IPS-18a (cell line): ENCODE data around the gene PEAR1.

Source experiments
- H3K27ac ChIP-seq: one replicate; pipeline ENCODE4 v1.5.1; 2013; ENCODE audit warnings: low read length
- H3K27me3 ChIP-seq: one replicate; pipeline ENCODE4 v1.6.1; 2013; ENCODE audit warnings: mild to moderate bottlenecking, low read length; ENCODE audit not compliant: control insufficient read depth, insufficient read depth
- H3K36me3 ChIP-seq: one replicate; pipeline ENCODE4 v1.6.1; 2013; ENCODE audit warnings: low read depth, low read length; ENCODE audit not compliant: control insufficient read depth
- H3K4me1 ChIP-seq: one replicate; pipeline ENCODE4 v1.6.1; 2013; ENCODE audit warnings: low read depth, low read length; ENCODE audit not compliant: control insufficient read depth
- H3K4me3 ChIP-seq: one replicate; pipeline ENCODE4 v1.5.1; 2013; ENCODE audit warnings: low read length
- H3K9ac ChIP-seq: one replicate; pipeline ENCODE4 v1.6.1; 2013; ENCODE audit warnings: mild to moderate bottlenecking, low read length, moderate library complexity
- H3K9me3 ChIP-seq: one replicate; pipeline ENCODE4 v1.6.1; 2013; ENCODE audit warnings: low read depth, low read length; ENCODE audit not compliant: control insufficient read depth

PEAR1 gene

DNA sequence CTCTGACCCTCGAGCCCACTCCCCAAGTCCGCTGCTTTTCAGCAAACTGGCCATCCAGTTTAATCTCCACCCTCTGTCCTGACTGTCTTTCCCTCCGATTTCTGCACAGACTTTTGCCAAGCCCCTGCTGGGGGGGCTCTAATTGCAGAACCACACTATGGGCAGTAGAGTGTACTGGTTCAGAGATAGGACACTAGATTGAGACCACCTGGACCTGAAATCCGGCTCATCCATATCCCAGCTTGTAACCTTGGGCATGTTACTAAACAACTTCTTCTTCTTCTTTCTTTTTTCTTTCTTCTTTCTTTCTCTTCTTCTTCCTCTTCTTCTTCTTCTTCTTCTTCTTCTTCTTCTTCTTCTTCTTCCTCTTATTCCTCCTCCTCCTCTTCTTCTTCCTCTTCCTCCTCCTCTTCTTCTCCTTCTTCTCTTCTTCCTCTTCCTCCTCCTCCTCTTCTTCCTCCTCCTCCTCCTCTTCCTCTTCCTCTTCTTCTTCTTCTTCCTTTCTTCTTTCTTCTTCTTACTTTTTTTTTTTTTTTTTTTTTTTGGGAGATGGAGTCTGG lies 34.6 kb downstream of the PEAR1 start:
- H3K9ac ChIP-seq: no peak overlapping the region
- no peak overlapping the region for H3K27ac ChIP-seq
- peaks cover 4% of the 10 kb centered on the region for H3K4me1 ChIP-seq
- peaks cover 65% of the 10 kb centered on the region for H3K27me3 ChIP-seq
- no peak overlapping the region for H3K4me3 ChIP-seq
- H3K9me3 ChIP-seq: no peaks in the 10 kb centered on the region
- H3K36me3 ChIP-seq: no peaks in the 10 kb centered on the region

DNA sequence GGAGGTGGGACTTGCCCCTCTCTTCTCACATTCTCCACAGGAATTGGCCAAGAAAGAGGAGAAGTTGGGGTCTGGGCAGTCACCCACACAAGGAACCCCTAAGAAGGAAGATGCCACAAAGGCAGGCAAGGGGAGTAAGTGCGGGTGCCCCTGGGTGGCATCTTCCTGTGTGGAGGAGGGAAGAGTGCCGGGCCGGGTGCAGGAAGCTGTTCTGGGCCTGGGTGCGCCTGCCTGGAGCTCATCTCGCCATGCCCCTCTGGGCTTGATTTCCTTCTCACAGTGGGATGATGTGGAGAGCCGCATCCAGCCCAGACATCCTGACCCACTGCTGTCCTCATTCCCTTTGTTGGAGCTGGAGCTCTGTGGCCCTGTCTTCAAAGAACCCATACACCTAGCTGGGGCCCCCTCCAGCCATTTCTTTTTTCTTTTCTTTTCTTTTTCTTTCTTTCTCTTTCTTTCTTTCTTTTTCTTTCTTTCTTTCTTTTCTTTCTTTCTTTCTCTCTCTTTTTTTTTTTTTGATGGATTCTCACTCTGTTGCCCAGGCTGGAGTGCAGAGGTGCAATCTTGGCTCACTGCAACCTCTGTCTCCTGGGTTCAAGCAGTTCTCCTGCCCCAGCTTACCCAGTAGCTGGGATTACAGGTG lies 36.2 kb downstream of the PEAR1 start:
- no peak overlapping the region for H3K4me3 ChIP-seq
- no peak overlapping the region for H3K27ac ChIP-seq
- H3K9me3 ChIP-seq: no peaks in the 10 kb centered on the region
- H3K9ac ChIP-seq: no peak overlapping the region
- peaks cover 49% of the 10 kb centered on the region for H3K27me3 ChIP-seq
- H3K36me3 ChIP-seq: no peaks in the 10 kb centered on the region
- peaks cover 5% of the 10 kb centered on the region for H3K4me1 ChIP-seq

DNA sequence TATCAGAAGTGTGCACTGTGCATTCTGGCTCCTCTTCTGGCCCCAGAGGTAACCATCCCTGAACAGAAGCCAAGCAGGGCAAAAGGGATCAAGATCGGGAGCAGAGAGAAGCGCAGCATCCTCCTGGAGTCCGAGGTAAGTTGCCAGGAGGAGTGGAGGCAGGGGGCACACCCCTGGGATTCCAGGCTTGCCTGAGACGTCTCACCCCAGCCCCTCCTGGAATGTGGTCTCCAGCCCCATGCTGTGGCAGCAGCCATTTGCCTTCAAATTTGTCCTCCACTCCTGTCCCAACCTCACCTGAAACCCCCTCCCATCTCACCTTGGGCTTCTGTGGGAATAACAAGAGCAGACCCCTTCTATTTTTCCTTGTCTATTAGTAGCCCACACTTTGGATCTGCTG lies 37.0 kb downstream of the PEAR1 start:
- no peaks in the 10 kb centered on the region for H3K36me3 ChIP-seq

DNA sequence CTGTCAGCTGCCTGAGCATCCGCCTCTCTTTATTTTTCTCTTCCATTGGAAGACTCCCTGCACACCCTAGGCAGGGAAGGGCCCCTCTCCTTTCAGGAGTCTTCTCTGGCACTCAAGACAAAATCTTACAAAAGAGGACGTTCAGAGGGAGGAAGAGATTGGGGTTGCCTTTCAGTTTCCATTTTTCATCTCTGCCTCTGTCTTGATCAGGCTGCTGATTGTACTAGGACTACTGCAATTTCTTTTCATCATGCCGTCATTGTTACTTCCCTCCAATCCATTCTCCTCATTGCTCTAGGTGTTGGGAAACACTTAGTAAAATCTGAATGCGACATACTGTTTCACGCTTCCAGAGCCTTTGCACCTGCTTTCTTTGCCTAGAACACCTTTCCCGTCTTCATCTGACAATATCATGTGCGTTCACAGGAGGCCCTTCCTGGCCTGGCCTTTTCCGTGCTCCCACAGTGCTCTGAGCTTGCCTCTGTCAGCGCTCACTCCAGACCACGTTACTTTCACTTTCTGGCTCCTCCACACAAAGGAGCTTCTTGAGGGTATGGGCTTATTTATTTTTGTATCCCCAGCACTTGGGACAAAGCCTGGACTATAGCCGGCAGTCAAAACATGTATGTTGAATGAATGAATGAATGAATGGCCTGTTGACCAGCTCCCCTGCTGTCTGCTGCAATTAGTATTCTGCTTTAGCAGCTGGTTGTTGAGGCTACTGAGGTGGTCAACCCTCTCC lies 37.9 kb downstream of the PEAR1 start:
- Histone ChIP-seq H3K27ac (no peak overlapping the region), H3K9ac (no peak overlapping the region), H3K9me3 (no peaks in the 10 kb centered on the region), H3K4me3 (no peak overlapping the region), H3K4me1 (peaks cover 5% of the 10 kb centered on the region), H3K36me3 (no peaks in the 10 kb centered on the region), H3K27me3 (peaks cover 32% of the 10 kb centered on the region)

More for the DNA sequence above, 37.0 kb downstream of the PEAR1 start:
- H3K9me3 ChIP-seq: no peaks in the 10 kb centered on the region
- H3K9ac ChIP-seq: no peak overlapping the region
- no peak overlapping the region for H3K4me3 ChIP-seq
- peaks cover 41% of the 10 kb centered on the region for H3K27me3 ChIP-seq
- peaks cover 5% of the 10 kb centered on the region for H3K4me1 ChIP-seq
- no peak overlapping the region for H3K27ac ChIP-seq

DNA sequence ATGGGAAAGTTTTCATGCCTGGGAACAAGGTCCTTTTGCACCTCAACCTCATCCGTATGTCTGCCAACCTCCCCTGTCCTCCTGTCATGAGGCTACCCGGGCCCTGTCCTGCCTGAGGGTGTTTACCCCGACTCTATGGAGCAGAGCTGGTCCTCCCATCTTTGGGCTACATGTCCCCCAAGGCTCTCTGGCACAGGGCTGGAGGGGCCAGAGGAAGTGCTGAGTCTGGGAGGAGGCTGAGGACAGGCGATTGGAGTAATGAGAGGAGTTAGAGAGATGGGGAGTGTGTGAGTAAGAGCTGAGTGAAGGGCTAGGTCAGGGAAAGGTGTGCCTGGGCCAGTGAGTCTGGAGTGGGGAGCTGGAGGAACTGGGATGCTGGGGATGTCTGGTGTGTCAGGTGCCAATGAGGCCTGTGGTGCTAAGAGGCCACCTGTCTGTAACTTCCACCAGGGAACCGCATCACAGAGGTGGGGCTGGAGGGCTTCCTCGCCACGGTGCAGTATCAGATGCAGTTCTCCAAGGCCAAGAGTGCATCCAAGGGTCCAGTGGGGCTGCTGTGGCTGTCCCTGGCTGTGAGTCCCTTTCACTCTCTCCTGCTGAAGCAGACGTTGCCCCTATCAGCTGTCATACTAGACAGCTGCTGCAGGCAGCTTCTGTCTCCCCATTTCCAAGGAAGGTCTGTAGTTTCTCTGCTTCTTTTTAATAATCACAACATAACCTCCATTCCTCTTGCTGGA lies 38.6 kb downstream of the PEAR1 start:
- Histone ChIP-seq H3K9me3 (no peaks in the 10 kb centered on the region), H3K4me1 (peaks cover 5% of the 10 kb centered on the region), H3K27me3 (peaks cover 25% of the 10 kb centered on the region), H3K27ac (no peak overlapping the region), H3K9ac (no peak overlapping the region), H3K4me3 (no peak overlapping the region), H3K36me3 (peaks cover 6% of the 10 kb centered on the region)

DNA sequence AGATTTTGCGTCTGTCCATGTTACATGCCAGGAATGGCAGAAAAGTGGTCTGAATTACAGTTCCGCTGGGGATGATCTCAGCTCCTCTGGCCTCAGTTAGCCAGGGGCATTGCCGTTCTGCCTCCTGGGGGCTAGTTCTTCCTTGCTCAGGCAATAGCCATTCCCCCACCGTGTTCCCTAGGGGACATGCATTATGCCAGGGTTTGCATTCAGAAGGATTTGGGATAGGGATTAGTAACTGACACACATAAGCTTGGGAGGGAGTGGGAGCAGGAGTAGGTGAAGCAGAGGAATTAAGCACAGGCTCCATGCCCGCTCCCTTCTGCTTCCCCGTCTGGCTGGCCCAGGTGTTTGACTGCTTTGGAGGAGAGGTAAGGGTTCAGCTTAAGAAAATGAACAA lies 39.6 kb downstream of the PEAR1 start:
- no peak overlapping the region for H3K4me3 ChIP-seq
- peaks cover 12% of the 10 kb centered on the region for H3K36me3 ChIP-seq
- peaks cover 5% of the 10 kb centered on the region for H3K4me1 ChIP-seq
- H3K9ac ChIP-seq: no peak overlapping the region
- no peaks in the 10 kb centered on the region for H3K9me3 ChIP-seq
- peaks cover 15% of the 10 kb centered on the region for H3K27me3 ChIP-seq
- no peak overlapping the region for H3K27ac ChIP-seq

DNA sequence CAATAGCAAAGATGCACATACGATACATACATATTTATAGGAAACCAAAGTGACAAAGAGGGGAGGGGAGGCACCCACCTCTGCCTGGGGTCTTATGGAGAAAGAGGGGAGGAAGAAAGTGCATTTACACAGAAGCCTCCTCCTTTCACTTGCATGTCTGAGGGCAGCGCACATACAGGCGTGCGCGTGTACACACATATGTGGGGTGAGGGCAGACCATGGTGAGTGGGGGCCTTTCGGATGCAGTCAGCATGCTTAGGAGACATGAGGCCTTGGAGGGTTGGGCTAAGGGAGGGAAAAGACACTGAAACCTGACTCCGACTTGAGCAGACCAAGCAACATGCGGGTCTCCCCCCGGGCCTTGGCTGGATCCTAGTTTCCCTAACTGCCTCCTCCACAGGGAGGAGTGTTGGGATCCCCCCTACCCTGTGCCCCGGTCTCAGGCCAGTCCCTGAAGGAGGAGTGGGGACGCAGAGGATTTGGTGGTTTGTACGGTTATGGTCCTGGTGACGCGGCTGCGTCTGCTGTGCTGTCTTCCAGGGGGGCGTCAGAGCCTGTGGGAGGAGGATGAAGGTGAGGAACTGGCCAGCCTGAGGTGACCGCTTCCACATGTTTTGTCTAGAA lies 42.1 kb downstream of the PEAR1 start:
- H3K9ac ChIP-seq: no peak overlapping the region
- H3K36me3 ChIP-seq: peaks cover 33% of the 10 kb centered on the region
- H3K27ac ChIP-seq: no peak overlapping the region
- H3K27me3 ChIP-seq: no peaks in the 10 kb centered on the region
- no peaks in the 10 kb centered on the region for H3K9me3 ChIP-seq
- H3K4me3 ChIP-seq: no peak overlapping the region
- H3K4me1 ChIP-seq: peaks cover 5% of the 10 kb centered on the region

DNA sequence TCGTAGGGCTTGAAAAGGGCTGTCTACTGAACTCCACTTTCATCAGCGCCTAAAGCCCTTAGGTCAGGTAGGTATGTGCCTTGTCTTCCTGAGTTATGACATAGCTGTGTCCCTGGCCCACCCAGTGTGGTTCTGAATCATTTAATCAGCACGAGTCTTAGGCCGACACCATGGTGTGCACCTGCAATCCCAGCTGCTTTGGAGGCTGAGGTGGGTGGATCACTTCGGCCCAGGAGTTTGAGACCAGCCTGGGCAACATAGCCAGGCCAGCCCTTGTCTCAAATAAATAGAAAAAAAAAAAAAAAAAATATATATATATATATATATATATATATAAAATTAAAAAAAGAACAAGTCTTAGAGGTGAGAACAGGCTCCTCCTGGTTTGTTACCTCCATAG lies 42.7 kb downstream of the PEAR1 start:
- Histone ChIP-seq H3K27ac (no peak overlapping the region), H3K36me3 (peaks cover 38% of the 10 kb centered on the region), H3K9ac (no peak overlapping the region)

DNA sequence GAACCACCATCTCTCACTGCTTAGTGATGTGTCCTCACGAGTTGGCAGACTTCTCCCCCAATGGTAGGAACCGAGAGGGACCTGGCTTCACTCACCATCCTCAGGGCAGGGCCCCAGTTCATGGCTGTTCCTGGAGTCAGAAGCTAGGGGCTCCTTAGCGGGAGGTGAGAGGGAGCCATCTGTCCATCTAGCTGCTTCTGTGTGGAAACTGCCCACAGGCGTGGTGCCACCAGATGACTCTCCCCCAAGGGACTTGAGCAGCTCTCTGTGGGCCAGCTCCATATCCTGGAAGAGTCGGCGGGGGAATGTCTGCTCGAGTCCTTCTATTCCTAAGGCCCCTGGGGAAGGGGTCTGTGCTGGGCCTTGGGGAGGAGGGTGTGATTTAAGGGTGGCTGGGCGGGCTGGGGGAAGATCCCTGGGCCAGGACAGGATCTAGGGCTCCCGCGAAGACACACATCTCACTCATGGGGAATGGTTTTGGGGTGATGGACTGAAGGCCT lies 43.3 kb downstream of the PEAR1 start:
- Histone ChIP-seq H3K9me3 (no peaks in the 10 kb centered on the region), H3K36me3 (peaks cover 43% of the 10 kb centered on the region), H3K9ac (no peak overlapping the region), H3K27ac (no peak overlapping the region), H3K4me1 (peaks cover 5% of the 10 kb centered on the region), H3K4me3 (no peak overlapping the region), H3K27me3 (no peaks in the 10 kb centered on the region)

More for the DNA sequence above, 42.7 kb downstream of the PEAR1 start:
- peaks cover 5% of the 10 kb centered on the region for H3K4me1 ChIP-seq
- H3K27me3 ChIP-seq: no peaks in the 10 kb centered on the region
- no peak overlapping the region for H3K4me3 ChIP-seq
- H3K9me3 ChIP-seq: no peaks in the 10 kb centered on the region

DNA sequence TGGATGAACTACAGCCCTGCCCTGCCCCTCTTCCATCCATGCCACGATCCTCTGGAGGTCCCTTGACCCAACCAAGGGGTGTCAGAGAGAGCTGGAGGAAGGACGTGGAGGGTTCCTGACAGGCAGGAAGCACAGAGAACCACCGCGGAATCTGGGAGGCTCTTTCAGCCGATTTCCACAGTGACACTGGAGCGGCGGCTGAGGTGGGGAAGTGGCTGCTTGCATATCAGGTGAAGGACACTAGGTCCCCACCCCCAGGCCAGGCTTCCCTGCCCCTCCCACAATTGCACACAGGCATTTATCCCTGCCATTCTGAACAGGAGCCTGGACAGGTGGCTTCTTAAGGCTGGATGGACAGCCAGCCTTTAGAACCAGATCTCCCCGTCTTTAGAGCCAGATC lies 44.4 kb downstream of the PEAR1 start:
- no peak overlapping the region for H3K27ac ChIP-seq
- no peaks in the 10 kb centered on the region for H3K9me3 ChIP-seq
- H3K27me3 ChIP-seq: no peaks in the 10 kb centered on the region
- H3K4me3 ChIP-seq: no peak overlapping the region
- H3K4me1 ChIP-seq: peaks cover 3% of the 10 kb centered on the region
- H3K9ac ChIP-seq: no peak overlapping the region
- H3K36me3 ChIP-seq: peaks cover 53% of the 10 kb centered on the region

DNA sequence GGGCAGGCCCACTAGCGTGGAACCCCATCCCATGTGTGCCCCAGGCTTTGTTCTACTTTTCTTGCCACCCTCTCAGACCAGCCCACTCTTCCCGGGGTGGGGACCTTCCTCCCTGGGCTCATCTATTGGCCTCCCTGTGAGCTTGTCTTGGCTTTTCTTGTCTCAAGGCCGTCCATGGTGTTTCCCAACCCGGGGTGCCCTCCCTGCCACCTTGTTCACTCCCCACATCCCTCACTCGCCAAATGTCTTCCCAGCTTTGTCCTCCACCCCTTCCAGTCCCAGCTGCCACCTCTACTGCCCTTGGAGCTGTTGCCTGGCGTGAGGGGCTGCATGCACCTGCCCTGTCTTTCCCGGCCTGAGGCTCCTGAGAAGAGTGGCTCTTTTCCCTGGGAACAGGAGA lies 45.3 kb downstream of the PEAR1 start:
- Histone ChIP-seq H3K4me1 (no peaks in the 10 kb centered on the region), H3K36me3 (peaks cover 63% of the 10 kb centered on the region), H3K27me3 (no peaks in the 10 kb centered on the region), H3K9me3 (no peaks in the 10 kb centered on the region), H3K27ac (no peak overlapping the region), H3K4me3 (no peak overlapping the region), H3K9ac (no peak overlapping the region)
